ENCODE data around the gene KLHL22. TPM values are rescaled to one million over a fixed set of nuclear protein-coding genes. Genes with fewer than 3 reads are reported as not detected.
"Not testable (repeated sequence)": the region's sequence is repeated elsewhere in the genome, so short reads cannot be mapped to it uniquely, and the experiment has no call there.

Gene KLHL22
- total RNA-seq: 13.3 TPM

DNA sequence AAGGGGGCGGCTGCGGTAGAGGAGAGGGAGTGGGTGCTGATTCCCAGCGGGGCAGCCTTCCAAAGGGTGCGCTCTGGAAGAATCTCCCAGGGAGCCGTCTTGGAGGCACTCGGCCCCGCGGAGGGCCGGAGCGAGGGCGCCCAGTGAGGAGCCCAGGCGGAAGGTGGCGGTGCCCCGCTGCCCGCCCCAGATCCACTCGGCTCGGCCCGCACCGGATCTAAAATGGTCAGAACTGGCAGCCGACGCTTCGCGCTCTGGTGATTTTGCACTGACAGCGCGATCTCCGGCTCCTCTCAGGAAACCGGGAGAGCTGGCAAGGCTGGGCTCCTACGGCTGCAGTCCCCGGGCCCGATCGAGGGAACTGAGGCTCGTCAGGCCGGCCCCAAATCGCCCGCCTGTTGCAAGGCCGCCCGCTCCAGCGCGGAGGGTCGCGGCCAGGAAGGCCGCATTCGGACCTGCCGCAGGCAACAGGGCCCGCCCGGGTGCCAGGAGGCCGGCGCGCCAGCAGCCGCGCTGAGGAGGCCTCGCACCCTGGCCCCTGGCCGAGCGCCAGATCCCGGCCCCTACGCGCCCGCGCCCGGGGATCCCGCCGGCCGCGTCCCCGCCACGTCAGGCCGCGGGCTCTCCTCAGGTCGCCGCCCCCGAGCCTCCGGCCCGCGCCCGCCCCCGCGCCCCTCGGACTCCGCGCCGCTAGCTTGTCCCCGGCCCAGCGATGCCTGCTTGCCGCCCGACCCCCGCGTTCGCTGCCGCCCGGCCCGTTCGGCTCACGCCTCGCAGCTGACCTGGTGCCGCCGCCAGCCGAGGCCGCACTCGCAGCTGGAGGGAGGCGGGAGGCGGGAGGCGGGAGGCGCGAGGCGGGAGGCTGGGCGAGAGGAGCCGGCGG is at the start of gene KLHL22:
TSS of gene KLHL22 (minus strand) at position 818 of the 883 bp plus-strand sequence. CDS start 6,584 bp downstream, outside the sequence.
- no peak for DNase-seq (ENCODE audit: low spot score)
- peak; percentile 55 for ATAC-seq

DNA sequence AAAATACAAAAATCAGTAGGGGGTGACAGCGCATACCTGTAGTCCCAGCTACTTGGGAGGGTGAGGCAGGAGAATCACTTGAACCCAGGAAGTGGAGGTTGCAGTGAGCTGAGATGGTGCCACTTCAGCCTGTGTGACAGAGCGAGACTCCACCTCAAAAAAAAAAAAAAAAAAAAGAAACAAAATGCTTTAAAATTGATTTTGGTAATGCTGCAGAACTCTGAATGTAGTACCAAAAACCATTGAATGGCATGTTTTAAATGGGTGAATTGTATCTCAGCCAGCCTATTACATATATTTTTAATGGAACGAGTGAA is 49.7 kb upstream of the KLHL22 start:
- not testable (repeated sequence) for DNase-seq (ENCODE audit: low spot score); ATAC-seq

DNA sequence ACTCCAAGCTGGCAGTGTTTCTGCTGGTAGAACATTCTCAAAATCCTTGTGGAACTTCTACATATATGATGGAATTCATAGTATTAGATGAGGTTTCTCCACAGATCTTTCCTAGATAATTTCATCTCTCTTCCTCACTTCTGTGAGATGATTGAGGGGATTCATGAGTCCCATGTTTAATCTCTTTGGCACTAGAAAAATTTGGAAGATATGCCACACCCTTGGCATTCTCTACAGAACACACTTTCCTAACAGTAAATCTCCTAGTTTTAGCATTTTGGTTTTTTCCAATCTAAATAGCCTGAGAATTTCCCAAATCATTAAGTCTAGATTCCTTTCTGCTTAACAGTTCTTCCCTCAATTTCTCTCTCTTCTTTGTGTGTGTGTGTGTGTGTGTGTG is 47.1 kb upstream of the KLHL22 start:
- ATAC-seq: no peak
- DNase-seq (ENCODE audit: low spot score): no peak

DNA sequence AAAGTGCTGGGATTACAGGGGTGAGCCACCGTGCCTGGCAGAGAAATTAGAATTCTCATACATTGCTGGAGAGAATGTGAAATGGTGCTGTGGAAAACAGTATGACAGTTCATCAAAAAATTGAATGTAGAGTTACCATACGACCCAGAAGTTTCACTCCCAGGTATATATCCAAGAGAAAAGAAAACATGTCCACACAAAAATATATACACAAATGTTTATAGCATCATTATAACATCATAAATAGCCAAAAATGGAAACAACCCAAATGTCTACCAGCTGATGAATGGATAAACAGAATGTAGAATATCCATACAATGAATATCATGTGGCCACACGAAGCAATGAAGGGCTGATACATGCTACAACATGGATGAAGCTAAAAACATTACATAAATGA is 46.5 kb upstream of the KLHL22 start:
- ATAC-seq: no peak

GRCh38 chr22:20538875-20539274 is 43.3 kb upstream of the KLHL22 start:
- ATAC-seq; DNase-seq (ENCODE audit: low spot score): not testable (repeated sequence)

More for the DNA sequence above, 46.5 kb upstream of the KLHL22 start:
- DNase-seq (ENCODE audit: low spot score): no peak

- ATAC-seq (no peak), DNase-seq (ENCODE audit: low spot score) (no peak)
Observed at GRCh38 chr22:20537983-20538382, 42.4 kb upstream of the KLHL22 start.

DNA sequence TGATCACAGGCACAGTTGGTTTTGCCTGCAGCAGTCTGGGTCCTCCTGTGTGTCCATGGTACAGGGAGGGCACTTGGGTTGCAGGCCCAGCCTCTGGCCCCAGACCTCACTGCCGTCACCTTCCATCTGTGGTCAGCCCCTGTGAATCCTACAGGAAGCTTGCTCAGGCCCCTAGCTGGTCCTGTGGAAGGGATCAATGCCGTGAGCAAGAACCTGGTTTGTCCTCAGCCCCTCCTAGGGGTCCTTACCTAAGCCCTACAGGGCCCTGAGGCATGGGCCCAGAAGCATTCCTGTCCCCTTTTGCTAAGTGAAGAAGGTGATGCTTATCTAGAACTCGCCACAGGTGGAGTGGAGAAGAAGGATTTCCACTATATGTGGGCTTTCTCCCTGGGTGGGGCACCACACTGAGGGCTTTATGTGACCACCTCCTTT is 41.7 kb upstream of the KLHL22 start:
- ATAC-seq (no peak), DNase-seq (ENCODE audit: low spot score) (no peak)

GRCh38 chr22:20536590-20537324 is 41.2 kb upstream of the KLHL22 start:
- no peak for DNase-seq (ENCODE audit: low spot score)
- no peak for ATAC-seq

- no peak for ATAC-seq
- no peak for DNase-seq (ENCODE audit: low spot score)
Observed at GRCh38 chr22:20533879-20534265, 38.3 kb upstream of the KLHL22 start.

GRCh38 chr22:20533095-20533878 is 37.7 kb upstream of the KLHL22 start:
- no peak for DNase-seq (ENCODE audit: low spot score)

DNA sequence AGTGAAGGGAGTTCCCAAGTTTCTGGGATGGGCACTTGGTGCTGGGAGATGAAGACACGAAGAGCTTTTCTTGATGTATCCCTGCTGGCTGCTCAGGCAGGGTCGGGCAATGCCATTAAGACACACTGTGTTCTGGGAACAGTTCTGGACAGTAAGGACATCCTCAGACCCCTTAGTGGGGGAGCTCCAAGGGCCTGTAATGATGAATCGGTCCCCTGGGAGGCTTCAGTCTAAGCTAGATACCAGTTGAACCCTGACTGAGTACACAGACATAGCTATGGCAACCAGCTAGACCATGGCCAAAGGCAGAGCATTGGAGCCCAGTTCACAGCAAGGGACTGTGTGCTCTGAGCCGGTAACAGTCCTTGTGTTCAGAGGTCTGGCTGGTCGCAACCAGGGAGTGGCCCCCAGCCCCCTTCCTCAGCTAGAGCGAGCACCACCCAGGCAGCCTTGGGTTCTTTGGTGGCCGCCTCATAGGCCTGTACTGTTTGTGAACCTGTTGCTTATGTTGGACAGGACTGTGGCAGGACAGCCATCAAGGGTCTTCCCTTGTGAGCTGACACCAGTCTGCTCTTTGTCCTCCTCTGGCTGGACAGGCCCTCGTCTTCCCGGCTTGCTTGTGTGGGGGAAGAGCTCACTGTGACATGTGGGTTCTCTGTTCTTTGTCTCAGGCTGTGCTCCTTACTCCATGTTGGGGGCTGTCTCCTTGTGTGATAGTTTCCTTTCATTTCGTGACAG is 36.8 kb upstream of the KLHL22 start:
- DNase-seq (ENCODE audit: low spot score): no peak

More at GRCh38 chr22:20533095-20533878, 37.7 kb upstream of the KLHL22 start:
- ATAC-seq: no peak

DNA sequence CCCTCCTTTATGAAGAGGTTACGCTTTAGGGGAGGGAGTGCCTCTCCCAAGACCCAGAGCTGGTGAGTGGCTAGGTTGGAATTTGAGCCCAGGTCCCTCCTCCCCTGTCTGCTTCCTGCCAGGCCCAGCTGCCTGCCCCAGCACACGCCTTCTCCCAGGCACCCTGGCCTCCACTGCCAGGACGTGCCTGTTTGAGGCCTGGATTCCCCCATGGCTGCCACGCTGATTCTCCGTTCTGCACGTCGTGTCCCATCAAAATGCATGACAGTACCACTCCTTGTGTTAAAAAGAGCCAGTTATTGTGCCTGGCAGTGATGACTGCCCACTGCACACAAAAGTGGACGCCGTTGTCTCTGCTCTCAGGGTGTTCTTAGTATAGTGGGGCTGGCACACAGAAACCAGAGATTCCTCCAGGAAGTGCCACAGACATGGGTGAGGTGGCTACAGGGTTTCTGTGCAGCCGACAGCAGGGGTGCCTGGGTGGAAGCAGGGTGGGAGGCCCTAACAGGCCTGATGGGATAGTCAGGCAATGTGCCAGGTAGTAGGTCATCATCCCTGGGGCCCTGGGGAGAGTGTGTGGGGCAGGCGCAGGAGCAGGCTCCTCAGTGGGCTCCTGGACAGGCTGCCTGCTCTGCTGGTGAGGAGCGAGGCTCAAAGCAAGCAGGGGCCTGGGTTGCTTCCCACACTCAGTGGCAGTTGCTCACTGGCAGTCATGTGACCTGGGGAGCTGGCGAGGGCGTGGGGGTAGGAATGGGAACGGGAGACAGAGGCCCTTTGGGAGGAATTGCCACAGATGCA is 36.0 kb upstream of the KLHL22 start:
- ATAC-seq: peak; percentile 59
- no peak for DNase-seq (ENCODE audit: low spot score)

More for the DNA sequence above, 36.8 kb upstream of the KLHL22 start:
- no peak for ATAC-seq

GRCh38 chr22:20531154-20531403 is 35.5 kb upstream of the KLHL22 start:
- ATAC-seq (no peak), DNase-seq (ENCODE audit: low spot score) (no peak)

GRCh38 chr22:20530368-20531153 is 35.0 kb upstream of the KLHL22 start:
- ATAC-seq: peak; percentile 16
- DNase-seq (ENCODE audit: low spot score): no peak

DNA sequence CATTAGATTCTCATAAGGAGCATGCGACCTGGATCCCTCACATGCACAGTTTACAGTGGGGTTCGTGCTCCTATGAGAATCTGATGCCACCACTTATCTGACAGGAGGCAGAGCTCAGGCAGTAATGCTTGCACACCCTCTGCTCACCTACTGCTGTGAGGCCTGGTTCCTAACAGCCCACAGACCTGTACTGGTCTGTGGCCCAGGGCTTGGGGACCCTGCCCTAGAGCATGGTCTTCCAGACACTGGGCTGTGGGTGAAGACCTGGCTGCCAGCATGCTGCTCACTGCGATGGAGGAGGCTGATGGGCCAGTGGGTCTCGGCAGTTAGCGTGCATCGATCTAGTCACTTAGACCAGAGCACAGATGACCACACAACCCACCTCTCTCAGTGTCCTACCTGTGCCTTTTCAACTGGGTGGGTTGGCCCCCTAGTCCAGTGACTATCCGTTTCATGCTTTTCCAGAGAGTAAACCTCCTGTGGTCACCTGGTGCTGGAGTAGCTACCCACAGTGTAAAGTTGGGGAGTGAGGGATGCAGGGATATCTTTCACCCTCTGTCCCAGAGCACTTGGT is 32.9 kb upstream of the KLHL22 start:
- DNase-seq (ENCODE audit: low spot score) (no peak), ATAC-seq (no peak)

DNA sequence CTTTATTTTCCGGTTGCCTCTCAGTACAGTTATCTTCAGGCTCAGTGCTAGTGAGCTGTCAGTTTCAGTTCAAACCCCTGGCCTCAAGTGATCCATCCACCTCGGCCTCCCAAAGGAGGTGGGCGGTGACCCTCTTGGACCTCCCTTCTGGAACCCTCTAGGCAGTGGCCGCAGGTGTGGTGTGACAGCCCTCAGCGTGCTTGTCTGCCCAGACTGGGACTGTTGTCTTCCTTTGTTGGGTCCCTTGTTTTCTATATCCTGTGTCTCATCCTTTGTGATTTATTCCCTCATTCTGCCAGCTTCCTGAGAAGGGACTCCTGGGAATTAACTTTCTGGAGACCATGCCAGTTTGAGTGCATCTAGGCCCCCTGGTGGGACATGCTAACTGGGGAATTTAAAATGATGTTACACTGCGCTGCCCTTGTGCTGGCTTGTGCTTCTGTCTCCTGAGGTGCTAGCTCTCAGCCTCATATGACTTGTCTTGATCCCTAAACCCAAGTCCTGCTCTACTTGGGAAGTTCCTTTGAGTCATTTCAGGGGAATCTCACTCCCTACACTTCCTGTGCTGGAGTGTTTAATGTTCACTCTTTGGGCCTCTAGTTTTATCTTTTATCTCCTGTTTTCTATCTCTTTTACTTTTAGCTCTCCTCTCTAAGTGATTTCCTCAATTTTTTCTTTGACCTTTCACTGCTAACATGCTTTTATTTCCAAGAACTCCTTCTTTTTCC is 31.2 kb upstream of the KLHL22 start:
- DNase-seq (ENCODE audit: low spot score) (no peak), ATAC-seq (no peak)

GRCh38 chr22:20526305-20526627 is 30.7 kb upstream of the KLHL22 start:
- DNase-seq (ENCODE audit: low spot score) (no peak), ATAC-seq (no peak)

DNA sequence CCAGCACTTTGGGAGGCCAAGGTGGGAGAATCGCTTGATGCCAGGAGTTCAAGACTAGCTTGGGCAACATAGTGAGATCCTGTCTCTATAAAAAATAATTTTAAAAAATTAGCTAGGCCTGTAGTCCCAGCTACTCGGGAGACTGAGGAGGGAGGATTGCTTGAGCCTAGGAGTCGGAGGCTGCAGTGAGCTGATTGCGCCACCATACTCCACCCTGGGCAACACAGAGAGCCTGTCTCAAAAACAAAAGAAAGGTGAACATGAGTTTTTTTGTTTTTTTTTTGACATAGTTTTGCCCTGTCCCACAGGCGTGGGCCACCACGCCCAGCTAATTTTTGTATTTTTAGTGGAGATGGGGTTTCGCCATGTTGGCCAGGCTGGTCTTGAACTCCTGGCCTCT is 29.5 kb upstream of the KLHL22 start:
- no peak for ATAC-seq
- no peak for DNase-seq (ENCODE audit: low spot score)
